H54 (cell line): Measurements from ENCODE around the gene GTPBP3.

Experiments used
- DNase-seq: peaks from one replicate; pipeline ENCODE4 v3.0.0; 2011; ENCODE audit warnings: low spot score, mixed read lengths; ENCODE audit not compliant: insufficient read length
- FAIRE-seq: peaks from 3 replicates; lab custom pipeline; 2011; peaks lifted over from hg19 to GRCh38; lab: Jason Lieb, UNC
- POLR2A ChIP-seq: IDR thresholded peaks from 2 replicates; pipeline ENCODE4 v1.6.1; 2011; ENCODE audit warnings: low read depth, mild to moderate bottlenecking, low read length

The GTPBP3 gene

DNA sequence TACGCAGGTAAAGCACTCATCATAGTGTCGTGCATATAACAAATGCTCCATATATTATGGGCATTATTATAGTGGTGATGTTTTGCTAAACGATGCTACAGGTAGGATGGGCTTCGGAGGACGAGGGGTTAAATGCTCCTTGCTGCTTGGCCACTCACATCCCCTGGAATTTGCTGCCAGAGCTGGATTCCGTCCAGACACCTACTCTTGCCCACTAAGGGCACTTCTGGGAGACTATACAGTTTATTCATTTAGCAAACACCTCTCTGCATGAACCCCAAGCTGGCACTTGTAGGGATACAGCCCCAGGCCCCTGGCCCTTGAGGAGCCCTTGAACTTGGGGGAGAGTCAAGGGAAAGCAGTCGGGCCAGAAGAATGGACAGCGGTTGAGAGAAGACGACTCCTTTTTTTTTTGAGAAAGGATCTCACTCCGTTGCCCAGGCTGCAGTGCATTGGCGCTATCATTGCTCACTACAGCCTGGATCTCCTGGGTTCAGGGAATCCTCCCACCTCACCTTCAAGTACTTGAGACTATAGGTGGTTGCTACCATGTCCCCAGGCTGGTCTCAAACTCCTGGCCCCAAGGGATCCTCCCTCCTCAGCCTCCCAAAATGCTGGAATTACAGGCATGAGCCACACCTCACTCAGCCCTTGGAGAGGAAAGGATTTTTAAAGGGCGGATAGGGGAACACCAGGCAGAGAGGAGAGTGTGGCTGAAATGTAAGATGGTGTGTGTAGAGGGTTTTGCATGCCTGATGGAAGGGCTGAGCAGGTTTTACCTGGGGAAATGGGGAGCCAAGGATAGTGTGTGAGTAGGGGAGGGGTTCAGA lies 32.8 kb upstream of the GTPBP3 start:
- DNase-seq = no peak
- no peak for TF ChIP-seq POLR2A
- no peak for FAIRE-seq

- no peak for TF ChIP-seq POLR2A
- DNase-seq (no peak), FAIRE-seq (peak; percentile 88)
Observed at GRCh38 chr19:17305216-17305516, 32.2 kb upstream of the GTPBP3 start.

GRCh38 chr19:17305517-17306284 lies 31.7 kb upstream of the GTPBP3 start, which contains the start of gene MRPL34:
TSS of gene MRPL34 (plus strand) at chr19:17305872. CDS start at chr19:17305893, 21 bp downstream.
- DNase-seq = peak; percentile 93
- FAIRE-seq = no peak
- peak; percentile 49; the same call in 1 of the 2 replicates for TF ChIP-seq POLR2A

DNA sequence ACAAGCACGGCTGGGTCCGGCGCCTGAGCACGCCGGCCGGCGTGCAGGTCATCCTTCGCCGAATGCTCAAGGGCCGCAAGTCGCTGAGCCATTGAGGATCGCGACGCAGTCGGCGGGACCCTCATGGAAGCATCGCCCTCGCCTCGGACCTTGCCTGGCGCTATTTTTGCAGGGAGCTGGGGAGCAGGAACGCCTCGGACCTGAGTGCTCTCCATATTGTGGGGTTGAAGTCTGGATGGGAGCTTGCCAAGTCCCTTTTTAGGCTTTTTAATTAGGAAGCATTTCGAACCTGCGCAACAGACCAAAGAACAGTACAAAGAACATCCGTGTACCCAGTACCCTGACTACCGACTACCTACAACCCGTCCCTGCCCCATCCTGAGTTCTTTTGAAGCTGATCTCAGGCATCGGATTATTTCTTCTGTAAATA lies 31.1 kb upstream of the GTPBP3 start:
- no peak for TF ChIP-seq POLR2A
- no peak for FAIRE-seq
- DNase-seq = no peak

GRCh38 chr19:17307876-17308377 lies 29.4 kb upstream of the GTPBP3 start:
- no peak for DNase-seq
- TF ChIP-seq POLR2A = no peak
- FAIRE-seq = no peak

DNA sequence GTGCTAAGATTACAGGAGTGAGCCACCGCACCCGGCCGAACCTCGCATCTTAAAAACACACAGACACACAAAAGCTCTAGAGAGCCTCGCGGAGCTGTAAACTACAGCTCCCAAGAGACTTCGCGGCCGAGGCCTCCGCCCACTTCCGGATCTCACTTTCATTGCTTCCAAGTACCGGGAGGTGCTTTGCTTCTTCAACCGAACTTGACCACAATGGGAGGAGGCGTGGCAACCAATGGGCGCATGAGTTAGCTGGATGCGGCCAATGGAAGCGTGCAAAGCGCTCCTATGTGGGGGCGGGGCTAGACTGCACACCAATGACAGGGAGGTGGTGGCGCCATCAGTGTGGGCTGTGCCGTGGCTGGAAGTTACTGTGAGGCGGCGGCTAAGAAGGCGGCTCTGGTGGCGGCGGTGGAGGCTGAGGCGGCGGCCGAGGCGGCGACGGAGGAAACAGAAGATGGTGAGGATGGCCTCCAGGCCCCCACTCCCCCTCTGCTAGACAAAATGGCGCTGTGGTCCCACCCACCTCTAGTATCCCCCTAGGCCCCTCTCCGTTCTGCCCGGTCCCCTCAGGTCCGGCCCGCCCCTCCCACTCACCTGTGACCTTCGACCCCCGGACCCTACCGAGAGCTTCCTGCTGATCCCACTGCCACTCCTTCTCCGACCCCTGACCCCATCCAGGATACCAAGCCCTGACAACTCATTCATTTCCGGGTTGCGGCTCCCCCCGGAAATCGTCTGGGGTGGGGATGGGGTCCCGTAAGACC lies 28.0 kb upstream of the GTPBP3 start, which contains the start of gene DDA1:
TSS of gene DDA1 (plus strand) at position 366 of the 767 bp plus-strand sequence. CDS start at position 458, 92 bp downstream.
- peak; percentile 36 for FAIRE-seq

DNA sequence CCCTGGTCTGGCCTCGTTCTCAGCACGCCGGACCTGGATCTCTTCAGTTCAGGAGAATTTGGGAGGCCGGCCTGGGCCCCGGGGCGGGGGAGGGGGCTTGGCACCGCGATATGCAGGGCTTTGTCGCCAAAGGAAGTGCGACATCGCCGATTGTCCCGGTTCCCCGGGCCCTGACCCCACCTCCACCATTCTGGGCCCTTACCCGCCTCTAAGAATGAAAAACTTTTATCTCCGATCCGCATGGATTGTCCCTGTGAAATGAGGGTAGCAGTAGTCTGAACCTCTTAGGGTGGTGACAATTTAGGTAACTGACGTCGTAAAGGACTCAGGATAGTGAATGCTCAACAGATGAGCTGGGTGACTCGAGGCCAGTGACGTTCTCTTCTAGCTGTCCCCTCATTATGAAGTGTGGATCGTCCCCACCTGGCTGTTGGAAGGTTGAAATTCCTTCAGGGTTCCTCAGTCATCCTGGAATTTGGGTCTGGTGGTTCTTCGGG lies 27.3 kb upstream of the GTPBP3 start:
- DNase-seq (no peak), FAIRE-seq (no peak)
- no peak for TF ChIP-seq POLR2A

More for the DNA sequence above, 28.0 kb upstream of the GTPBP3 start, which contains the start of gene DDA1:
- TF ChIP-seq POLR2A = peak; percentile 66
- DNase-seq = peak; percentile 92

DNA sequence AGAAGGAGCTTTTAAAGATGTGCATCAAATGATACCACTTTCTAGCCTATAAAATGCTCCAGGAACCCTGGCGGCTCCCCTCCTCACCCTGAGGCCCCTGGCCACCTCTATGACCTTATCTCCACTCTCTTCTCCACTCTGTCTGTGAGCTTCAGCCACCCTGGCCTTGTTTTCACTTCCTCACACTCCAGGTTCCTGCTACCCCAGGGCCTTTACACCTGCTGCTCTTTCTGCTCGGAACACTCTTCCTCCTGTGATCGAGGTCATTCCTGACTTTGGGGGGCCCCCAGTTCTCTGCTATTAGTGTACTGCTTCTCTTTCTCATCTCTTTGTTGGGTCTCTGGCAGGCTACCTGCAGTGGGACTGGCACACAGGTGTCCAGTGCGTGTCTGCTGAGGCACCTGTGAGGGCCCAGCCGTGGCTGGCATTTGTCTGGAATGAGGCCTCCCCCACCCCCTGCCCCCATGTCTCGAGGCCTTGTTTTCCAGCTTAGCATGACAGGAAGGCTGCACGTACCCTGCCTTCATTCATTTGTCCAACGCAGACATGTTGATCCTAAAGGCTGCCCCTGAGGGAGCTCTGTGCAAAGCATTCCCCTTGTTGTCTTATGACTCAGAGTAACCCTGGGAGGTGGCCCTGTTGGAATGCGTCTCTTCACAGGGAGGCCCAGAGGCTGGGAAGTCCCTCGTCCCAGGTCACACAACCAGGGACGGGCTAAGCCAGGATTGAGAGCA lies 25.7 kb upstream of the GTPBP3 start:
- DNase-seq = peak; percentile 81

DNA sequence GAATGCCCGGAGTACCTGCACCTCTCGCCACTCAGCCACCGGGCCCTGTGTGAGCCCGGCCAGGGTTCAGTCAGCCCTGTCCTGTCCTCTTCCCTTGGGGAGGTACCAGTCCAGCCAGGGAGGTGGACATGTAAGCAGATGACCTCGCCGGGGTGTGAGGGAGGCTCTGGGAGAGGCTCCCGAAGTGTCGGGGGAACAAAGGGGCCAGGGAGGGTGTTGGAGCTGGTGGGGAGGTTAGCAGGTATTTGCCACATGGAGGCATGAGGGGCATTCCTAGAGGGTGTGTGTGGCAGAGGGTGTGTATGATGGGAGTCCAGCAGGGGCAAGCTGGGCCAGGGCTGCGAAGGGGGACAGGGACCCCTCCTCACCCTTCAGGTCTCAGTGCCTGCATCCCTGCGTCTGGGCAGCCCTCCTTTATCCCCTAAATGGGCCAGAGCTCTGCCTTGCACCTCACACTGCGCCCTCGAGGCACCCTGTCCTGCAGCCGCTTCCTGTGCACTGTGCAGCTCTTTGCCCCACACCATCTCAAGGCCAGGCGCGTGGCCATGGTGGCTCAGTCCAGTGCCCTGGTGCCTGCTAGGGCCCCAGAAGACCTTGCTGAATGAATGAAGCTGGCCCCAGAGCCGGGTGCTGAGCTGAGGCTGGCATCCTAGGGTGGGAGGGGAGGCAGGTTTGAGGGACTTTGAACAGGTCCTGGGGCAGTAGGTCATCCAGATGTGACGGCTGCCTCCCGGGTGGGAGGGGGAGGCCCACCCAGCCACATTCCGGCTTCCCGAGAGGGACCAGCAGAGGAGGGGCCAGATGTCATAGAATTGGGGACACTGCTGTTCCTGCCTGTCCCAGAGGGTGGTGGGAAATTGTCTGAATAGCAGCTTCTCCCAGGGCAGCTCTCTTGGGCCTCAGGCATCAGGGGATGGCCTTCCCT lies 24.9 kb upstream of the GTPBP3 start:
- TF ChIP-seq POLR2A = no peak
- no peak for FAIRE-seq
- no peak for DNase-seq

More for the DNA sequence above, 25.7 kb upstream of the GTPBP3 start:
- FAIRE-seq = peak; percentile 6
- TF ChIP-seq POLR2A = no peak

DNA sequence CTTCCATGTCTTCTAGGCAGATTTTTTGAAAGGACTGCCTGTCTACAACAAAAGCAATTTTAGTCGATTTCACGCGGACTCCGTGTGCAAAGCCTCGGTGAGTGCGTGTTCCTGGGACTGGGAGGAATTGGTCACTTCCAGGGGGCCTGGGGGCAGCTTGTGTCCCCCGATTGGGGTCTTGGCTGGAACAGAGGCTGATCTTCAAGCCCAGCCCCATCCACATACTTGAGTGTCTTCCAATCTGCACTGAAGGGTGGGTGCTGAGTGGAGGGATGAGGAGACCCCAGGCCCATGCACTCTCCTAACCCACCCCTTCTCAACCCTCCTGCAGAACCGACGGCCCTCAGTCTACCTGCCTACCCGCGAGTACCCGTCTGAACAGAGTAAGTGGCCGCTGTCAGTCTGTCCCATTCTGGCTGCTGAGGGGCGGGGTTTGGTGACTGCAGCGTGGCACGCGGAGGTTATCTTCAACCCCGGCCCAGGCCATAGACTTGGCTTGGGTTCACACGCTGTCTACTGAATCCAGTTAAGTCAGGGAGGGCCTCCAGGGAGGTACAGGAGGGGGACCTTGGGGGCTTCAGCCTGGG lies 23.3 kb upstream of the GTPBP3 start:
- FAIRE-seq (no peak), DNase-seq (no peak)
- TF ChIP-seq POLR2A = no peak

DNA sequence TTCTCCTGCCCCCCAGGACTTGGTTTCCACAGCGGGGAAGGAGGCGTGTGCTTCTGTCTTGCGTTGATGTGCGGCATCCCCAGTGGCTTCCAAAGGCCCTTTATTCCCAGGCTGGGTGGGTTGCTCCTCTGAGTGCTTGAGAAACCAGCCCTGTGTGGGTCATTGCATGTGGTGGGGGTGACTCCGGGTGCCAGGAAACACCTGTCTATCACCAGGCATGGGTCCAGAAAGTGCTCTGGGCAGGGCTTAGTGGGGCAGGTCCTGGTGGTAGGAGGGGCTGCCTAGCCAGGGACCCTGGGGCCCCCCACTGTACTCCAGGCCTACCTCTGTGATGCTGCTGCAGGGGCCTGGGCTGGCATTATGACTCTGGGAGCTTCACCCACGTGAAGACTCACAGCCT lies 18.4 kb upstream of the GTPBP3 start:
- no peak for DNase-seq
- no peak for TF ChIP-seq POLR2A
- FAIRE-seq = no peak
